Brain microvascular endothelial cell (primary cell): ENCODE results near the gene PADI1.
A peak's percentile ranks its signal among the peaks of the same experiment; 100 is the strongest.

Source experiments
- DNase-seq: peaks from one replicate; pipeline ENCODE4 v3.0.0-alpha.2; 2020
- H3K27ac ChIP-seq: fragments of 250-450 bp; sonication (Bioruptor Pico); 2 replicates; pipeline ENCODE4 v1.5.1; 2020; ENCODE audit warnings: mild to moderate bottlenecking, moderate library complexity
- H3K27me3 ChIP-seq: fragments of 250-450 bp; sonication (Bioruptor Pico); replicated peaks from 2 replicates; pipeline ENCODE4 v1.5.1; 2020; ENCODE audit warnings: mild to moderate bottlenecking
- H3K36me3 ChIP-seq: fragments of 250-450 bp; sonication (Bioruptor Pico); replicated peaks from 2 replicates; pipeline ENCODE4 v1.5.1; 2020; ENCODE audit warnings: mild to moderate bottlenecking
- H3K4me3 ChIP-seq: 2 replicates; pipeline ENCODE4 v1.5.1; 2011; ENCODE audit warnings: low read depth, mild to moderate bottlenecking, control low read depth, low read length, moderate library complexity
- in situ Hi-C: cut with HindIII; loops from 2 replicates; pipeline ENCODE4 v1.10.0; 2017; ENCODE audit warnings: low sequenced_read_pairs, low pct_ligation_motif_present
- TF ChIP-seq, protein P1 (sequence below): IDR thresholded peaks from 2 replicates; pipeline ENCODE4 v1.5.1; 2011; ENCODE audit warnings: low read depth, mild to moderate bottlenecking, moderate library complexity, low read length, control low read depth, inconsistent platforms; ENCODE audit errors: missing control alignments

Gene PADI1

DNA sequence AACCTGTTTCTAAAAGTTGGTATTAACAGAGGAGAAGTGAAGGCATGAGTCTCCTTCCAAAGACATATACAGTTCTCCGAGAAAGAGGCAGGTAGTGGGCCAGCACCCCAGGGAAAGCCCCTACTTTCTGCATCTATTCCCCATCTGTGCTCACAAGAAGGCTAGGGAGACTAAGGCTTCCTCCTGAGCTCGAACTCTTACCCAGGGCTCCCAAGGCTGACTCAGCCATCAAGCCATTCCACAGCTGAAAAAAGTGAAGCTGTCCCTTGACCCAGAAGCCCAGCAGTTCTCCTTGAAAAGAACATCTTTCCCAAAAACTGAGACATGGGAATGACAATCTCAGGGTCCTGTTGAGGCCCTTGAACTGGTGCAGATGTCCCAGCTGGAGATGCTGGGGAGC is 42.0 kb downstream of the PADI1 start:
- Histone ChIP-seq H3K27me3 (no peaks in the 10 kb centered on the region), H3K4me3 (no peak overlapping the region), H3K36me3 (no peaks in the 10 kb centered on the region), H3K27ac (no peak overlapping the region)
- TF ChIP-seq, protein P1, sequence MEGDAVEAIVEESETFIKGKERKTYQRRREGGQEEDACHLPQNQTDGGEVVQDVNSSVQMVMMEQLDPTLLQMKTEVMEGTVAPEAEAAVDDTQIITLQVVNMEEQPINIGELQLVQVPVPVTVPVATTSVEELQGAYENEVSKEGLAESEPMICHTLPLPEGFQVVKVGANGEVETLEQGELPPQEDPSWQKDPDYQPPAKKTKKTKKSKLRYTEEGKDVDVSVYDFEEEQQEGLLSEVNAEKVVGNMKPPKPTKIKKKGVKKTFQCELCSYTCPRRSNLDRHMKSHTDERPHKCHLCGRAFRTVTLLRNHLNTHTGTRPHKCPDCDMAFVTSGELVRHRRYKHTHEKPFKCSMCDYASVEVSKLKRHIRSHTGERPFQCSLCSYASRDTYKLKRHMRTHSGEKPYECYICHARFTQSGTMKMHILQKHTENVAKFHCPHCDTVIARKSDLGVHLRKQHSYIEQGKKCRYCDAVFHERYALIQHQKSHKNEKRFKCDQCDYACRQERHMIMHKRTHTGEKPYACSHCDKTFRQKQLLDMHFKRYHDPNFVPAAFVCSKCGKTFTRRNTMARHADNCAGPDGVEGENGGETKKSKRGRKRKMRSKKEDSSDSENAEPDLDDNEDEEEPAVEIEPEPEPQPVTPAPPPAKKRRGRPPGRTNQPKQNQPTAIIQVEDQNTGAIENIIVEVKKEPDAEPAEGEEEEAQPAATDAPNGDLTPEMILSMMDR: no peak
- no peak for DNase-seq
- in situ Hi-C loops: no loop called here

DNA sequence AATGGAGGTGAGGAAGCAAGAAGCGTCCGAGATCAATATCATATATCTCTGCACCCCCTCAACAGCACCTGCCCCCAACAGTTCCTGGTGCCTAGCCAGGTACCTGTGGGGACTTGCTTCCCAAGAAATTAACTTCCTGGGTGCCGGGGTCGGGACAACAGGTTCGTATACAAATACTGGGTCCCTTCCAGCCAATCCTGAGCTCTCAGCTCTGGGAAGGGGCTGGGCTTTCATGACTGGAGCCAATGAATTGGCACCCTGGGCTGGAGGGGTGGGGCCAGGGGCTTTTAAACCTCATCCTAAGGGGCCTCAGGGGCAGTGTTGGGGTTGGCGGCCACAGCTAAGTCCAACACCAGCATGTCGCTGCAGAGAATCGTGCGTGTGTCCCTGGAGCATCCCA is 43.9 kb downstream of the PADI1 start, which contains the start of gene PADI3:
PADI3 (plus strand) TSS at position 318 of the 400 bp plus-strand sequence; CDS start at position 358, 40 bp downstream.
- no peak for DNase-seq
- H3K4me3 ChIP-seq: no peak within 1 kb of the TSS
- H3K36me3 ChIP-seq: no peaks in the 10 kb centered on the region
- no peak within 1 kb of the TSS for H3K27ac ChIP-seq
- in situ Hi-C loops: no loop called here
- TF ChIP-seq, protein P1: no peak
- H3K27me3 ChIP-seq: no peaks in the 10 kb centered on the region

DNA sequence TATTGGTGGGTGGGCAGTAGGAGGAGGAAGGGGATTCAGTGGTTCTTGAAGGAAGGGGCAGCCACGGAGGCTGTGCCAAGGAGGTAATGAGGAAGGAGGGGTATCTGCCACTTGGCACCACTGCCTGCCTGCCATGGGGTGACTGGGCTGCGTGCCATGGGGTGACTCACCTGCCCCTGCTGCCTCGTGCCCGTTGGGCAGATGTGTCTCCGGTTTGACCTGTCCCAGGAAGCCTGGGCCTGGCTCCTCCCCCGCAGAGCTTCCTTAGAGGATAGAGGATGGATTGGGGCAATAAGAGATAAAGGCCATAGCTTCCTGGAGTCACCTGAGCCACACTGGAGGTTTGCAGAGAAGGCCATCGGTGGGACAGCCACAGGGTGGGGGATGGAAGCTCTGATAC is 45.7 kb downstream of the PADI1 start:
- TF ChIP-seq, protein P1: no peak
- no peak overlapping the region for H3K4me3 ChIP-seq
- H3K27ac ChIP-seq: no peak overlapping the region
- H3K36me3 ChIP-seq: no peaks in the 10 kb centered on the region
- no peaks in the 10 kb centered on the region for H3K27me3 ChIP-seq
- no peak for DNase-seq
- in situ Hi-C loops: no loop called here

DNA sequence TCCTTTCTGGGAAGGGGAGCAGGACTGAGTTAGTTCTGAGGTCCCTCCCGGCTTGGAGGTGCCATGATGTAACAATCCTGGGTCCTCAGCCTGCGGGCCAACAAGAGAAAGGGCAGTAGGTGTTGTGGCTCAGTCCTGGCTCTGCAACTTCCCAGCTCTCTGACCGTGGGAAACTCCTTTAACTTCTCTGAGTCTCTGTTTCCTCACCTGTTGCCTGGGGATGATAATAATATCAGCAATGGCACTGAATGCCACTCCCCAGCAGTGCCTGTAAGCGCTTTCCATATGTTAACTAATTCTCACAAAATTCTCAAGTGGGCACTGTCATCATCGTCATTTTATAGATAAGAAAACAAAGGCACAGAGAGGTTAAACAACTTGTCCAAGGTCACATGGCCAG is 46.3 kb downstream of the PADI1 start:
- no peak overlapping the region for H3K27ac ChIP-seq

DNA sequence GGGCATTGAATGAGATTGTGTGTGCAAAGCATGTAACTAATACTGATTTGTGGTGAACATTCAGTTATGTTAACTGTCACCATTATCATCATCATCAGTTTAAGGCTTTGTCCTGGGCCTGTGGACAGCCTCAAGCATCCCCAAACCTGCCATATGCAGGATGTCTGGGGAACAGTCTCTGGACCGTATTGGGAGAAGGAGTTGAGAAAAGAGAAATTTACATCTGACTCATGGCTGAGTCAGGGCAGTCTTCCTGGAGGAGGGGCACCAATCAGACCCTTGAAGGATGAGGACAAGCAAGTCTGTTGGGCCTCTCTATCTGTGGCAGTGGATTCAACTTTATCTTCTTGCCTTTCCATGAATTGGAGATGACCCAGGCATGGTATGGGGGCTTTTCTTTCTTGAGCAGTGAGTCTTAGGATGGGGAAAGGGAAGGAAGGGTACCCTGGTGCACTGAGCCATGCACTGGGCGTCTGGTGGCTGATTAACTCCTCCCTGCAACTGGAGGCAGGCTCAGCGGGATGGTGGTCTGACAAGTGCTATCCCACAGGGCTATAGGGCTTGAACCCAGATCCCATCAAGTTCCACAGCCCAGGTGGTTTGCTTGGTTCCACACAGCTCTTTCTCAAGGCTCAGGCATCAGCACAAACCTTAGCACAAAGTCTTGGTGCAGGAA is 46.9 kb downstream of the PADI1 start:
- TF ChIP-seq, protein P1: no peak
- DNase-seq: peak; percentile 44
- no peaks in the 10 kb centered on the region for H3K36me3 ChIP-seq
- in situ Hi-C loops: no loop called here
- H3K27ac ChIP-seq: no peak overlapping the region
- H3K27me3 ChIP-seq: no peaks in the 10 kb centered on the region
- H3K4me3 ChIP-seq: no peak overlapping the region

More for the DNA sequence above, 46.3 kb downstream of the PADI1 start:
- Histone ChIP-seq H3K27me3 (no peaks in the 10 kb centered on the region), H3K4me3 (no peak overlapping the region), H3K36me3 (no peaks in the 10 kb centered on the region)
- in situ Hi-C loops: no loop called here
- TF ChIP-seq, protein P1: no peak
- DNase-seq: no peak

DNA sequence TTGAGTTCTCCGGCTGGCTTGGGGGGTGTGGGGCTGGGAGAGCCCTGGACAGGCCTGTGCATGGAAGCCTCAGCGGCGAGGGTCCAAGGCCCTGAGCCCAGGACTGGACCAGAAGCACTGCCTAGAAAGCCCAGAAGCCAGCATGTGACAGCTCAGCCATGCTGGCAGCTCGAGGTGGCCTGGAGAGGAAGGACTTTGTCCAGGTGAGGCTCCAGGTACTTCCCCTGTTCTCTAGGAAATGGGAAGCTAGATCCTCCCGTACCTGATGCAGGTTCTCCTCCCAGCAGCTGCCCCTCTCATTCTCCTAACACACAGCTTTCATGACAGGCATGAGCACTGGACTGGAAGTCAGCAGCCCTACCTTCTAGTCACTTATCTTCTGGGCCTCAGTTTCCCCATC is 50.4 kb downstream of the PADI1 start:
- Histone ChIP-seq H3K36me3 (no peaks in the 10 kb centered on the region), H3K27ac (no peak overlapping the region), H3K4me3 (no peak overlapping the region), H3K27me3 (no peaks in the 10 kb centered on the region)
- DNase-seq: no peak
- in situ Hi-C loops: no loop called here
- TF ChIP-seq, protein P1: no peak
